LNCaP clone FGC (cell line): ENCODE measurements around the gene UTF1.

Experiments used
- DNase-seq: peaks from one replicate; pipeline ENCODE4 v3.0.0-alpha.2; 2011; ENCODE audit warnings: low read depth
- H3K4me3 ChIP-seq: 2 replicates; pipeline ENCODE4 v1.5.1; 2011; ENCODE audit warnings: mild to moderate bottlenecking, low read depth, low read length, control low read depth
- CTCF ChIP-seq: IDR thresholded peaks from 2 replicates; pipeline ENCODE4 v1.5.1; 2012; ENCODE audit warnings: mild to moderate bottlenecking; ENCODE audit not compliant: control insufficient read depth, insufficient read depth; ENCODE audit errors: extremely low read depth

The UTF1 gene

GRCh38 chr10:133276435-133277201 is 46.6 kb downstream of the UTF1 start, which contains the start of gene ADAM8:
ADAM8 (minus strand) TSS chr10:133276868; CDS start chr10:133276817, 51 bp downstream.
- no peak for DNase-seq
- no peak within 1 kb of the TSS for H3K4me3 ChIP-seq
- TF ChIP-seq CTCF = no peak

DNA sequence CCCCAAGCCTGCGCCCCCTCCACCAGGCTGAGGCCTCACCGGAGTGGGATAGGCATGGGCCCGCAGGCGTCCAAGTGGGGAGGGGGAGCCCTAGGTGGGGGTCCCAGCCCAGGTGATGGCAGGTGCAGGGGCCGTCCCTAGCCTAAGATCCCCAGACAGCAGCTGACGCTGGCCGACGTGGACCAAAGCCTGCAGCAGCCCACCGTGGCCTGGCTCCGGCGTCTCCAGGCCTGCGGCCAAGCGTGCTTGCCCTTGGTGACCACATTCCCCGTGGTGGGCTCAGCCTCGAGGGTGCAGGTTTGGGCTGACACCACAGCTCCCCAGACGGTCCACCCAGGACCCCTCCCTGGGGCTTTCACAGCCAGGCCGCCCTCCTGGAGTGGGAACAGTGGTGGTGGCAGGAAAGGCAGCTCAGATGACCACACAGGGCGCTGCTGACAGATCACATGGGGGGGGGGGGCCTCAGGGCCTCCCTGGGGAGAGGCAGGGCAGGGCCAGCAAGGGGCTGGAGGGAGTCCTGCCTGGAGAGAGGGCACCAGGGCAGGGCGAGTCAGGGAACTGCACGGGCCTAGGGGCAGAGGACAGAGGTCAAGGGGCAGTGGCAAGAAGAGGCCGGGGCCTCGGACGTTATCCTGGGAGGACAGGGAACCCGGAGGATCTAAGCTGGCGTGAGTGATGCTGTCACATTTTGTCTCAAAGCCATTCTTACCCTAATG is 47.4 kb downstream of the UTF1 start:
- H3K4me3 ChIP-seq = no peak overlapping the region
- no peak for TF ChIP-seq CTCF
- no peak for DNase-seq

- no peak for TF ChIP-seq CTCF
- no peak for DNase-seq
- H3K4me3 ChIP-seq = no peak overlapping the region
Measured at GRCh38 chr10:133277993-133278576, 48.1 kb downstream of the UTF1 start.

DNA sequence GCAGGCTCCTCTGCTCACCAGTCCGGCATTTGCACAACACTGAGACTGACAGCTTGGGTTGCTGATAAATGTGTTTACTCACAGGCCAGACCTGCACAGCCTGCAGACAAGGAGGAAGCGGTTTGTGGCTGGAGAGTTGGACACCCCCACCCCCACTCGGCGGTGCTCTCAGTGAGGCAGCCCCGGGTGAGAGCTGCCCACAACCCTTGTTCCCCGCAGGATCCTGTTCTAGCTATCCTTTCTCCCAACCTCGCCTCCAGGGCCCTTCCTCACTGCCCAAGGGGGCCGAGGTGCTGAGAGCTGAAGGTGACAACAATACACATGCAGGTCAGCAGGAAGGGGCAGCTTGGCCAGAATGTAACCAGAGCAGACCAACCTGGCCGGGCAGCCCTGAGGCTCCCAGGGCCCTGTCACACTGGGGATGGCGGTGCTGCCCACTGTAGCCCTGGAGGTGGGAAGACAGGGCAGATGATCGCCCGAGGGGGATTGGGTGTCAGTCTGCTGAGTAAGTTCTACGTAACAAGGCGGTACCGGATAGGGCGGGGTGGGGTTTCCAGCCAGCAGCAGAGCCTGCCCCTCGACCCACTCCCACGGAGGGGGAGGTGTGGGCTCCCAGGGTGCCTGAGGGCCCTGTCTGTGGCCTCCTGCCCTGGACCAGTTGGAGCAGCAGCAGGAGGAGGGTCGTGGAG is 48.7 kb downstream of the UTF1 start:
- TF ChIP-seq CTCF = no peak
- H3K4me3 ChIP-seq = no peak overlapping the region
- peak; percentile 25 for DNase-seq

DNA sequence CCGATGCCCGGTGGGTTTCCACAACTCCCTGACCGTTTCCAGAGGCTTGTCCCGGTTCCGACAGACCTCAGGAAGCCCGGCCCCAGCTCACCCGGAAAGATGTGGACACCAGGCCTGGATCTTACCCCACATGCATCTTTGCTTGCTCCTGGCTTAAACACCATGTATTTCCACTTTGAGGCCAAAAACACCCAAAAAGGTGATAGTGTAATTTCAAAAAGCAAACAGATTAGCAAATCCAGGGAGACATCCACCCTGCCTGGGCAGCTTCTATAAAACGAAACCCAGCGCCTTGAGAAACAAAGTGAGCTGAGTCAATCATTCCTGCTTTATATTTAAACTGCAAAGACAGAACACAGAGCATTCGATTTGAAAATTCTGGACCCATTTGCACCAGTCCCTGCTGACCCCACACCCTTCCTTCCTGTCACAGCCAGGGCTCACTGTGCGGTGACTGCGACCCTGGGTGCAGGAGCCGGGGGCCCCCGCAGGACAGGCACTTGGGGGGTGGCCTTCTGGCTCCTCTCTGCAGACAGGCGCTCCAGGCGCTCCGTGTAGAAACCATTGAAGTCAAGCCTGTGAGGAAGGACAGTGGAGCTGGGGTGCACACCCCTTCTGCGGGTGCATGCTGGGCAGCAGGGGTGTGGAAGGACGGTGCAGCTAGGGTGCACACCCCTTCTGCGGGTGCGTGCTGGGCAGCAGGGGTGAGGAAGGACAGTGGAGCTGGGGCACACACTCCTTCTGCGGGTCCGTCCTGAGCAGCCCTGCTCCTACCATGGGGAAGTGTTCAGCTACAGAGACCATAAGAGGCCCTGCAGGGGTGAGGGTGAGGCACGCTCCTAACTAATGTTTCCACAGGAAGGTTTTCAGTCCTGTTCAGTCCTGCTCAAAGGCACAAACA is 49.6 kb downstream of the UTF1 start:
- H3K4me3 ChIP-seq = no peak overlapping the region
- no peak for TF ChIP-seq CTCF
- no peak for DNase-seq
